Gastroesophageal sphincter (tissue), 4 donors: ENCODE results near the gene ARHGAP8. TPM values are rescaled to one million over a fixed set of nuclear protein-coding genes. Genes with fewer than 3 reads are reported as not detected.

Experiments used
- ATAC-seq: fragments of 150-250 bp; one replicate; pipeline ENCODE4 v1.9.1; 2016; ENCODE audit warnings: mild to moderate bottlenecking, moderate library complexity
- H3K27ac ChIP-seq, 4 donors: fragments of 200-600 bp; sonication (generic) in 3 of 4; 1 replicate in 3 of 4; 2 replicates in 1 of 4; pipeline ENCODE4 v1.5.1; 2016 to 2019
- H3K27me3 ChIP-seq: fragments of 200-600 bp; sonication (generic); one replicate; pipeline ENCODE4 v1.5.1; 2019
- H3K36me3 ChIP-seq, 2 donors: fragments of 200-600 bp; sonication (generic); one replicate each; pipeline ENCODE4 v1.5.1; 2019; ENCODE audit warnings: control low read depth in 1 of 2
- H3K4me1 ChIP-seq, 3 donors: fragments of 200-600 bp; sonication (generic); 1 replicate in 2 of 3; 2 replicates in 1 of 3; pipeline ENCODE4 v1.5.1; 2016 to 2019; ENCODE audit warnings: control low read depth in 2 of 3
- H3K4me3 ChIP-seq, 2 donors: fragments of 200-600 bp; sonication (generic); one replicate each; pipeline ENCODE4 v1.5.1; 2019; ENCODE audit warnings: mild to moderate bottlenecking in 1 of 2, moderate library complexity in 1 of 2
- H3K9me3 ChIP-seq, 3 donors: fragments of 200-600 bp; sonication (generic); one replicate each; pipeline ENCODE4 v1.5.1; 2017 to 2019; ENCODE audit warnings: control low read depth in 2 of 3
- CTCF ChIP-seq, 4 experiments: fragments of 200-600 bp in 2 of 4; fragments of 450-650 bp in 2 of 4; sonication (generic) in 1 of 4; IDR thresholded peaks; one replicate each; pipeline ENCODE4 v1.5.1; 2017 to 2019; ENCODE audit warnings: antibody characterized with exemption in 4 of 4, mild to moderate bottlenecking in 2 of 4, moderate library complexity in 2 of 4
- EP300 ChIP-seq: sonication (generic); formaldehyde crosslinking; IDR thresholded peaks from one replicate; pipeline ENCODE4 v1.6.1; 2017; ENCODE audit warnings: antibody characterized with exemption, mild to moderate bottlenecking
- POLR2A ChIP-seq, 2 donors: fragments of 450-650 bp; IDR thresholded peaks; one replicate each; pipeline ENCODE4 v1.6.1; 2017; ENCODE audit warnings: antibody characterized with exemption in 2 of 2, mild to moderate bottlenecking in 2 of 2, moderate library complexity in 1 of 2
- POLR2AphosphoS5 ChIP-seq: sonication (generic); formaldehyde crosslinking; IDR thresholded peaks from one replicate; pipeline ENCODE4 v1.6.1; 2017; ENCODE audit warnings: antibody characterized with exemption
- WGBS, 2 donors: methylation state at CpG; one replicate each; pipeline ENCODE4 v1.1.5; 2018; ENCODE audit warnings: low coverage in 1 of 2; 5-methylcytosine and 5-hydroxymethylcytosine counted together
- total RNA-seq, 4 donors: library from RNA; depleted of rRNA; stranded (reverse); fragments of >200 nt; gene quantifications; one replicate each; pipeline ENCODE4 v1.1.0, GENCODE V29; 2016

Gene ARHGAP8
- total RNA-seq, 4 donors from 2014 or later: 0.31 to 1.6 TPM; not detected in 2

GRCh38 chr22:44825310-44826150 is 73.2 kb downstream of the ARHGAP8 start:
- Histone ChIP-seq H3K9me3 (no peaks in the 10 kb centered on the region), H3K27me3 (peaks cover 63% of the 10 kb centered on the region), H3K27ac (no peak overlapping the region), H3K36me3 (no peaks in the 10 kb centered on the region), H3K4me3 (no peak overlapping the region), H3K4me1 (no peaks in the 10 kb centered on the region)
- 82% methylated on average over 4 of the region's 43 CpGs; no CpG with 5 or more reads in 1 of the 2 donors for WGBS, 2 donors
- ATAC-seq: no peak
- TF ChIP-seq EP300: no peak
- no peak for TF ChIP-seq POLR2AphosphoS5
- TF ChIP-seq POLR2A (IDR thresholded peaks at IDR 0.05): no peak
- TF ChIP-seq CTCF (IDR thresholded peaks at IDR 0.05): no peak

GRCh38 chr22:44827666-44828190 is 75.4 kb downstream of the ARHGAP8 start:
- TF ChIP-seq EP300 (no peak), CTCF (IDR thresholded peaks at IDR 0.05) (no peak), POLR2A (IDR thresholded peaks at IDR 0.05) (no peak), POLR2AphosphoS5 (no peak)
- no peaks in the 10 kb centered on the region for H3K4me1 ChIP-seq
- no peak overlapping the region for H3K27ac ChIP-seq
- peaks cover 0 to 18% (median 0%) of the 10 kb centered on the region in 3 donors for H3K9me3 ChIP-seq
- H3K27me3 ChIP-seq: peaks cover 41% of the 10 kb centered on the region
- no peak overlapping the region for H3K4me3 ChIP-seq
- ATAC-seq: no peak
- H3K36me3 ChIP-seq: no peaks in the 10 kb centered on the region
- WGBS, 2 donors: 83 to 84% methylated on average over 5 to 12 of the region's 16 CpGs

- H3K4me3 ChIP-seq: no peak overlapping the region
- H3K36me3 ChIP-seq: no peaks in the 10 kb centered on the region
- TF ChIP-seq POLR2A (IDR thresholded peaks at IDR 0.05): no peak
- no peak for TF ChIP-seq EP300
- peak in 1 of 4 experiments; percentile 17 for TF ChIP-seq CTCF (IDR thresholded peaks at IDR 0.05)
- TF ChIP-seq POLR2AphosphoS5: no peak
- H3K9me3 ChIP-seq: peaks cover 0 to 23% (median 0%) of the 10 kb centered on the region in 3 donors
- WGBS, 2 donors: 50% methylated on average over 1 to 5 of the region's 8 CpGs
- no peak overlapping the region for H3K27ac ChIP-seq
- ATAC-seq: no peak
- peaks cover 36% of the 10 kb centered on the region for H3K27me3 ChIP-seq
- H3K4me1 ChIP-seq: no peaks in the 10 kb centered on the region
Observed at GRCh38 chr22:44828193-44828592, 75.8 kb downstream of the ARHGAP8 start.

GRCh38 chr22:44831885-44832284 is 79.5 kb downstream of the ARHGAP8 start:
- WGBS, 2 donors: 60% methylated on average over 1 of the region's 1 CpG; no CpG with 5 or more reads in 1 of the 2 donors
- H3K27me3 ChIP-seq: peaks cover 14% of the 10 kb centered on the region
- H3K4me1 ChIP-seq: no peaks in the 10 kb centered on the region
- no peak for TF ChIP-seq POLR2A (IDR thresholded peaks at IDR 0.05)
- TF ChIP-seq CTCF (IDR thresholded peaks at IDR 0.05): no peak
- TF ChIP-seq EP300: no peak
- no peak for TF ChIP-seq POLR2AphosphoS5
- no peak overlapping the region for H3K27ac ChIP-seq
- H3K9me3 ChIP-seq: peaks cover 0 to 48% (median 0%) of the 10 kb centered on the region in 3 donors
- H3K36me3 ChIP-seq: no peaks in the 10 kb centered on the region
- H3K4me3 ChIP-seq: no peak overlapping the region
- no peak for ATAC-seq

GRCh38 chr22:44834065-44834464 is 81.7 kb downstream of the ARHGAP8 start:
- Histone ChIP-seq H3K36me3 (no peaks in the 10 kb centered on the region), H3K27ac (no peak overlapping the region), H3K27me3 (peaks cover 31% of the 10 kb centered on the region), H3K4me1 (no peaks in the 10 kb centered on the region), H3K9me3 (peaks cover 0 to 48% (median 0%) of the 10 kb centered on the region in 3 donors), H3K4me3 (no peak overlapping the region)
- no peak for TF ChIP-seq POLR2A (IDR thresholded peaks at IDR 0.05)
- TF ChIP-seq CTCF (IDR thresholded peaks at IDR 0.05): no peak
- no peak for ATAC-seq
